Stimulated activated CD8-positive, alpha-beta memory T cell treated with anti-CD3 and anti-CD28 coated beads, Interleukin-15, amount 100 ng/mL, for 4 hours (primary cell): ENCODE results near the gene LYPD6B.

Source experiments
- DNase-seq, 2 donors: peaks; one replicate each; pipeline ENCODE4 v3.0.0-alpha.2; 2020; ENCODE audit warnings: low read depth in 2 of 2

Gene LYPD6B

DNA sequence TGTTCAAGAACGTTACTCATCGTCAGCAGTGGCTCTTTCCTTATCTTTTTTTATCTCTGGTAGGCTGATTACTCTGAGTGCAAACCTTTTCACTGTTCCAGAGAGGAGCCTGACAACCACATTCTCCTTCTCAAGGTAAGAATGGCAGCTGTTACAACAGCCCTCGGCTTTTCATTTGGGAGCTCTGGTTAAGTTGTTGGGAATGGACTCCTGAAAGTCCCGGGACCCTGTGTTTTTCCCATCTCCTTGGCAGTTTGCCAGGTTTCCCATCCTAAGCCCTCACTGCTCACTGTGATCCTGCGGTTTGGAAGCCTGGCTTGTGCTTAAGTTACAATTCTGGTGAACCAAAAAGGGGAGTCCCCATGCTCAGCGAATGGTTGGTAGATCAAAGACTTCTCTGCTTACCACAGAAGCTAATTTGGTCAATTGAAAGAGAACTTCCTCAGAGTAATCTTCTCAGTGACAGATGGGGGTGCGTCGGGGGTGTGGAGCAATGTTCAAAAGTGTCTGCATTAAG, 122.3 kb downstream of the LYPD6B start:
- DNase-seq = no peak

DNA sequence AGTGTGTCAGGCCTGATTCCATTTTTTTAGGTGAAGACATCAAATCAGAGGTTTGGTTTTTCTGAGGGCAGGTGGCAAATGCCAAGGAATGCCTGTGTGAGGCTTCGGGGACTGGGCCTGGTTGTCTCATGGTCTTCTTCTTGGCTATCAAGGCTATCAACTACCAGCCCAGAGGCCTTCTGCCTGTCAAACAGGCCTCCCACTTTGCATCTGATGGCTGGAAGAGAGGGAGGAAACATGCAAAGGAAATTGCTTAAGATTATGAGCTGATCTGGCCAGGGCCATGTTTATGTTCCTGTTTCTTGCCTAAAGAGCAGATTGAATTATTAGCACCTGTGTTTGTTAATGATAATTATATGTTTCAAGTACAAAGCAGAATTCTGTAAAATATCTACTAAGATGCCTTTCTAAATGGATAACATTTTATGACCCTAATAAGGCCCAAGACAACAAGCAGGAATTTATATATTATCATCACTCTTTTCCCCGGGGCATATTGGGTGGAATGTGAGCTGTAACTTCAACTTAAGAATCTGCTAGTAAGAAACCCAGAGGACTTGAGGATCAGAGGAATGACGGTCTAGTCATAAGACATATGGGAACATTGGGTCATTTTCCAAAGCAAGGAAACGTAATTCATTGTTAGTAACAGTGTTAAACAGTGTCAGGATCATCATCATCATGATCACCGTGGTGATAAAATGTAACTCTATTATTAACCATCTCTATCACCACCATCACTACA, 123.2 kb downstream of the LYPD6B start:
- DNase-seq = no peak

DNA sequence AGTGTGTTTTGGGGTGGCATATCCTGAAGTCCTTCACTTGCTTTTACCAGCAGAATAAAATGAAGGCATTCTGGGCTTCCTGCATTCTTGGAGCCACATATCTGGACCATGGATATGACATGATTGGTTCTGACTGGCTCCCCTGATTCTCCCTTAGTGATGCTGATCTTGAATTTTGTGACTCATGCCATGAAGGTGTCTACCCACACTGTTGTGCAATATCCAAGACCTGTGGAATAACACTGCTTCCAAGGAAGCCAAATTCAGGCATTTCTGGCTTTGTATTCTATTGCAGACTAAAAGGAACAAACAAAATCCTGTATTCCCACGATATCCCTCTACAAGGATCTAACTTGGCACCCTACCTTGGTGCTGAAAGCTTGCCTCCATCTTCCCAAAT, 125.8 kb downstream of the LYPD6B start:
- no peak for DNase-seq

DNA sequence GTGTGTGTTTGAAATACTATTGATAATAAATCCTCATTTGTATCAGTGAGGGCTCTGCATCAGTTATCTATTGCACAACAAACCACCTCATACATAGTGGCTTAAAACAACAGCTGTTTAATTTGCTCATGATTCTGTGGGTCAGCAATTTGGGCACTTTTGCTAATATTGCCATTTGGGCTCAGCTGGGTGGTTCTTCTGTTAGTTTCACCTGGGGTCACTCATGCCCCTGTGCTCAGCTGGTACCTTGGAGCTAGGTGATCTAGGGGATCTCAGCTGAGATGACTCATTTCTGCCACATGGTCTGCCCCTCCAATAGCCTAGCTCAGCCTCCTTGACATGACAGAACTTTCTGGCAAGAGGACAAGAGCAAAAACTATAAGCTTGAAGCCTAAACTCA, 126.3 kb downstream of the LYPD6B start:
- no peak for DNase-seq

DNA sequence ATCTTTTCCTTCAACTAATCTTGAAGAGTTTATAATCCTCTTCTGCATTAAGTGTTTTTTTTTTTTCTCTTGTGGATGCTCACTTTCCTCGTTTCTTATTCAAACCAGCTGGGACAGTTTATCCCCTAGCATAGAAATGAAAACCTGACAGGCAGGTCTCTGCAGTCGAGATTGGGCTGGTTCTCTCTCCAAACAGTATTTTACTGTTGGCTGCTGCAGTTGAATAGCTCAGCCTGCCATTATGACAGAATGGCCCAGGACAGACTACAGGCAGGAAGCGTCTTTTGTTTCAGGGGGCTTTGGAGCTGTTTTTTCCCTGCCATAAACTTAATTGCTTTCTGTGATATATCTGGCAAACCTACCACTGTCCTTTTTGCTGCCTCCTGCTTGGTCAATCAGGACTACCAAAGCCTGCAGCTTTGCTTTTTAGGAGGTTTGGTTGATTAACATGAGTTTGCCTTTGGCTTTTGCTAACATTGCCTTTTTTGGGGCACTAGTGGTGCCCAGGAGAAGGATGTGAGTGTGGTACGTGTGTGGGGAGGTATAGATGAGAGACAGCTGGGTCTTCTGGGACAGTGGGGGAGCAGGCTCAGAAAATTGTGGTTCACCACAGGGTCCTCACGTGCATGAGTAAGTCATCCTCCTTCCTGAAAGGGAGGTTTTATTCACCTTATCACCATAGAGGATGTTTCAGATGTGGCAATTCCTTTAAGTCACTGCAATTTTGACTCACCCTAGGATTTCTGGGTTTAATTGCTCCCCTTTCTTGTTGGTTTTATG, 128.7 kb downstream of the LYPD6B start:
- DNase-seq = peak; percentile 6 to 37

DNA sequence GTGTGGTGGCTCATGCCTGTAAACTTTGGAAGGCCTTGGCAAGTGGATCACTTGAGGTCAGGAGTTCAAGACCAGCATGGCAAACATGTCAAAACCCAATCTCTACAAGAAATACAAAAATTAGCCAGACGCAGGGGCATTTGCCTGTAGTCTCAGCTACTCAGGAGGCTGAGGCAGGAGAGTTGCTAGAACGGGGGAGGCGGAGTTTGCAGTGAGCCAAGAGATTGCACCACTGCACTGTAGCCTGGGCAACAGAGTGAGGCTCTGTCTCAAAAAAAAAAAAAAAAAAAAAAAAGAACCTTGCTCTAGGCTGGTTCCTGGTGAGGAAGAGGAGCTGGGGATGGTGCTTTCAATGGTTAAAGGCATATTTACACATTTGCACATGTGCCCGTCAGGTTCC, 129.4 kb downstream of the LYPD6B start:
- DNase-seq = no peak

DNA sequence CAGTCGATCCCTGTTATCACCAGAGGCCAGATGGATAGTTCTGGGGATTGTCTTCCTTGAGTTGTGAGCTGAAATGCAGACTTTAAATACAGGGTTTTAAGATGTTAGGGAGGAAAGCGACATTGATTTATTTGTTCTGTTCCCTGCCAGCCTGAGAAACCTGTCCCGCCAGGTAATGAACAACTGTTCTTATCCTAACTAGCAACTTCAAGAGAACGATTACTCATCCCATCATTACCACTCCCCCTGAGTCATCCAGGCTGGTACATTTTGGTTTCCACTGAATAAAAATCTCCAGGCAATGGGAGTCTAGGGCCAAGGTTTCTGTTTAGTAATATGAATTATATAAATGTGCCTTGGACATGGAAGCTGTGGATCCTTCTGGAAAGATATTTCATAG, 131.2 kb downstream of the LYPD6B start:
- no peak for DNase-seq

DNA sequence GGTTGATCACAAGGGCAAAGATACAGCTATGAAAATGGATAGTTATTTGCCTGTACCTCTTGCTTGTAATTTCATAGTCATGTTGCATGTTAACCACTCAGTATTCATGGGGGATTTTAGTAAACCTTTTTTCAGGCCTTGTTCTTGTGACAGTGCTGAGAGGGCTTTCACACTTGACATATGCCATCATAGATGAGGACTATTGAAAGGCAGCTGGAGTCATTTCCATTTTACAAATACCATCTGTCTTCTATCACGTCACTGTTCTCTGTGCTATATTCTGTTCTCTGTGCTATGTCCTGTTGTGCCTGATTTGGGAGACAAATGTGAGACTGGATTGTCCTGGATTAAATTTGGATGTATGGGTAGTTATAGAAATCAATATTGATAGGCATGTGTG, 131.7 kb downstream of the LYPD6B start:
- no peak for DNase-seq

DNA sequence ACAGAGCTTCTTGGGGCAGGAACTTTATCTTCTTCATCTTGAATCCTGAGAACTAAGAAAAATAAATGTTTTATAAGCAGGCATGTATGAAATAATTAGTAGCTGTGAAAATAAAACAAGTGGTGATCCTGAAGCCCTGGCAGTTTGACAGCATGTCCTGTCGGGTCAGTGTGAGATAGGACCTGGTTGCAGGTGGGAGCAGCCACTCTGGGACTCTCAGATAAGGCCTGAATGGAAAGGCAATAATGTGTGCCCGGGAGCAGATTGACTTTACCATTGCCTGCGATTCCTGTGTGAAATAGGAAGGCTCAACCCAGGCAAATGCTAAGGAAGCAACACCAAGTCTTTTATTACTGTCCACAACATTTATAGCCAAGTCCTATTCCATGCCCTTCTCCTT, 132.4 kb downstream of the LYPD6B start:
- no peak for DNase-seq

DNA sequence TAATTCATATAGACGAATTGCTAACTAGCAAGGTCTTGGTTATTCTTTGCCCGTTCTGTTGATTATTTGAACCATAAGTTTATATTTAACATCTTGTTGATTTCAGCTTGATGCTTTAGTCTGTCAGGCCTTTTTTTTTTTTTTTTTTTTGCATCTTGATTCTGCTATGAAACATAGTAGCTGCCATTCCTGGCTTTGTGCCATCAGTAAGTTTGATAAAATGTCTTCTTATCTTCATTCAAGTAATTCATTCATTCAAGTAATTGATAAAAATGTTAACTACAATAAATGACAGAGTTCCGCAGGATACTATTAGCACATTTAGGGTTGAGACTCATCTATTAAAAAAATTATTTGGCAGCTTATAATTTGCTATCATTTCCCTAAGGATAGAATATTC, 134.7 kb downstream of the LYPD6B start:
- DNase-seq = no peak

DNA sequence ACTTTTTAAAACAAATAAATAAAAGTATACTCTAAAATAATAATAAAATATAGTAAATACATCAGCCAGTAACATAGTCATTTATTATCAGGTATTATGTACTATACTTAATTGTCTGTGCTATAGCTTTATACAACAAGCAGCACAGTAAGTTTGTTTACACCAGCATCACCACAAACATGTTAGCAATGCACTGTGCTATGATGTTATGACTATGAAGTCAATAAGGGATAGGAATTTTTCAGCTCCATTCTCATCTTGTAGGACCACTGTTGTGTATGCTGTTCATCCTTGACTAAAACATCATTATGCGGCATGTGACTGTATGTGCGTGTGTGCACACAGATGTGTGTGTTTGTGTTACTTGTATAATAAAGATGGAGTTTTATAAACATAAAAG, 137.5 kb downstream of the LYPD6B start:
- no peak for DNase-seq

DNA sequence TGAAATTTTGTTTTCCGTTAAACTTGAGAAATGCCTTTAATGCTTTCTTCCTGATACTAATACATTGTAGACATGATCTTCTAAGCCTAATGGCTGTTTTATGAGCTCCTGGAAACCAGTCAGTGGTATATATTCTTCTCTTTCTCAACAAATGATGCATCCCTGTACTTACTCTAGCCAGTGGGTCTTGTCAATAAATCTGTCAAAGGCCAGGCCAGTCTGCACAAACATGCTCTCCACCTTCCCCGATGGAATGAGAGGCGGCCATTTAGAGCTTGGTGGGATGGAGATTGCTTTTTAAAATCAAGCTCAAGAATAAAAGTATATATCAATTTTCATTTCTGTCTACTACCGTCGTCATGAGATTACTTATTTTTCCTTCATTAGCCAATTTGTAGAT, 140.1 kb downstream of the LYPD6B start:
- DNase-seq = no peak

DNA sequence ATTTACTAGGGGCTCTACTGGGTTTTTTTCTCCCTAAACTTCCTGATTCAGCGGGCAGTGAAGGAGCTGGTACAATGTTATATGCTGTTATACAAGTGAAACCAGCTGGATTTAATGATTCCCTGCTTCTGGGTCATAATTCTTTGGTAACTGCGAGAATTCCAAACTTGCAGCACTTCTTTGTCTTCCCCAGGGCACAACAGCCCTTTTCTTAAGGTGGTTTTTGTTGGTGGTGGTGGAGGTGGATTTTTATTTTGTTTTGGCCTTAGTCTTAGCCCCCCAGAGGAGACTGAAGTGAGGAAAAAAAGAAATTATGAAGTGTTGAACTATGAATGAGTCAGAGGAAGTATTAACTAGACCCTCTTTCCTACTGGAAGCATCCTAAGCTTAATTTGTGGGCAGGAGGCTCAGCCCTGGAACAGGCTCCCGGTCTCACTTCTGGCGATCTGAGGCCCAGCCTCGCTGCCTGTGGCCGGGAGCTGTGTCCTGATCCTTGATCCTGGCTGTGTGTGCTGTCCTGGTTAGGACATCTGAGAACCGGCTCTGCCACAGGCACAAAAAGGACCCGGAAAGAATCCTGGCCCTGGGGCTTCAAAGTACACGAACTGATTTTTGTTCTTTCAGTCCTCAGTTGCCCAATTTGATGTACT, 141.9 kb downstream of the LYPD6B start:
- DNase-seq = no peak

DNA sequence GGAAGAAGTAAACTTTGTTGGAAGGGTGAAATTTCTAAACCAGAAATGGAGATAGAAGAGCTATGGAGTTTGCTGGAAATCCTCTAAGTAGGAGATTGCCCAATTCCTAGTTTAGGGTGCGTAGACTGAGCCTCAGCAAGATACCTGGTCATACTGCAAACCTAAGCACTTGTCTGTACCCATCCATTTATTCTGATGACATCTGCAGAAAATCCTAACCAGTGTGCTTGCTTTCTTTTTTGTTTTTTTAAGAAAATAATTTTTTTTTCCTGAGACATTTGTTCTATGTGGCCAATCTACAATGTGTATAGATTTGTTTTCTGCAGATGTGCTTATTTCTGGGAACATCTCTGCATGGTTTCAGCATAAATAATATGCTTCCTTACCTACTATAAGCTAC, 144.7 kb downstream of the LYPD6B start:
- no peak for DNase-seq

DNA sequence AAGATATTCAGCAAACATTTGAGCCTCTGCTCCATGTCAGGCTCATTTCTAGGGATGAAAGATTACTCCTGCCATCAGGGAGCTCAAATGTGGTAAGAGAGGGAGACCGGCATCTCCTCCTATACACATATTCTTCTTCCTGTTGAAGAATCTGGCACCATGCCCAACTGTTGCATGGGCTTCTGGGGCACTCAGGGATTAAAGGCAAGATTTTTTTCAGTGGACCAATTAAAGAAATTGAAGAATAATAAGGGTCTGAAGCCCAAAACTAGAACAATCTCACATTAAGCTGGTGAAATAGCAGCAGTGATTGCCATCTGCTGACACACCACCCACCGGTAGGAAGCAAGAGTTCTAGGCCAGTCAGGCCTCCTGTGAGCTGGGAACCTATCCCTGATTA, 146.5 kb downstream of the LYPD6B start:
- DNase-seq = no peak

DNA sequence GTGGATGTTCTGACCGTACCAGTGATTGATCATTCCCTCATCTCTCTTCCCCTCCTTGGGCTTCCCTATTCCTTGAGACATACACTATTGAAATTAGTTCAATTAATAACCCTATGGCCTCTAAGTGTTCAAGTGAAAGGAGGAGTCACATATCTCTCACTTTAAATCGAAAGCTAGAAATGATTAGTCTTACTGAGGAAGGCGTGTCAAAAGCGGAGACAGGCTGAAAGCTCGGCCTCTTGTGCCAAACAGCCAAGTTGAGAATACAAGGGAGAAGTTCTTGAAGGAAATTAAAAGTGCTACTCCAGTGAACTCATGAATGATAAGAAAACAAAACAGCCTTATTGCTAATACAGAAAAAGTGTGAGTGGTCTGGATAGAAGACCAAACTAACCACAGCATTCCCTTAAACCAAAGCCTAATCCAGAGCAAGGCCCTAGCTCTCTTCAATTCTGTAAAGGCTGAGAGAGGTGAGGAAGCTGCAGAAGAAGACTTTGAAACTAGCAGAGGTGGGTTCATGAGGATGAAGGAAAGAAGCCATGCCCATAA, 147.5 kb downstream of the LYPD6B start:
- DNase-seq = no peak

DNA sequence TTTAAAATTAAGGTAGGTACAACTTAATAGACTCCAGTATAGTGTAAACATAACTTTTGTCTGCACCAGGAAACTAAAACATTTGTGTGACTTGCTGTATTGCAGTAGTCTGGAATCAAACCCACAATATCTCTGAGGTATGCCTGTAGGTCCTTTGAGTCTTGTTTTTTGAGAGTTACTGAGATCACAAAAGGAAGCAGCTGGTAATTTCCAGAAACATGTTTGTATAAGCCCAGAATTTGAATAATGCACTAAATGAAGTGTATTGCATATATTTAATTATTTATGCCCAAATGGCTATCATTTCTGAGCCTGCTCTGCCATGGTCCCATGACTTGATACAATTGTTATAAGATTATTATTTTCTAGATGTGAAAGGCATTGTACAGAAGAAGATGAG, 148.6 kb downstream of the LYPD6B start:
- no peak for DNase-seq

DNA sequence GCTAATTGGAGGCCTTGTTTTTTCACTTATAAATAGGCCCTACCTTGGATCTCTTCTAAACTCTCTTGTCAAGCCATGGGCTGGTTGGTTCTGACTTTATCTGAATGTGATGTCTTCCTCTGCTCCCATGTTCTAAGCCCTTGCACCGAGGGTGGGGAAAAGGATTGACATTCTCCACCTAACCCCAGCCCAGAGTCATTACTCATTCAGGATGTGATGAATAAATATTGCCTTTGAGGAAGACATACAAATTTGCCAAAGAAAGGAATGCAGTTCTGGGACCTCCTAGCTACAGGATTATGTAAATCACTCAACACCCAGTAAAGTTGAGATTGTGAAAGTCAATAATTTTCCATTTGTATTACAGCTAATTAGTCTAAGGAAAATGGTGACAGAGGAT, 149.8 kb downstream of the LYPD6B start:
- no peak for DNase-seq

DNA sequence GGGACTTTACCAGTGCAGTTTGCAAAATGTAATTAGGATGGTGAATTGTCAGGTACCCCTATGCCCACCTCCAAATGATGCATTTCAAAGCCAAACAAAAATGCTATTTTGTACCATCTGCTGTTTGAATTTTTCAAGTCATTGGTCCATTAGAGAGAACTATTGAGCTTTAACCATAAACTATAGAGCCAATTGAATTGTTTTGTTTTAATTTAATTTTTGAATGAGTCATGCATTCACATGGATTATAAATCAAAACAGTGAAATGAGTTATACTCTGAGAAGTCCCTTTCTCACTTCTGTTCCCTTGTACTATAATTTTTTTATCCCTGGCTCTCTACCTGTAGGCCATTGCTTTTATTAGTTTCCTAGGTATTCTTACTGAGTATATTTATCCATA, 151.3 kb downstream of the LYPD6B start:
- DNase-seq = no peak

DNA sequence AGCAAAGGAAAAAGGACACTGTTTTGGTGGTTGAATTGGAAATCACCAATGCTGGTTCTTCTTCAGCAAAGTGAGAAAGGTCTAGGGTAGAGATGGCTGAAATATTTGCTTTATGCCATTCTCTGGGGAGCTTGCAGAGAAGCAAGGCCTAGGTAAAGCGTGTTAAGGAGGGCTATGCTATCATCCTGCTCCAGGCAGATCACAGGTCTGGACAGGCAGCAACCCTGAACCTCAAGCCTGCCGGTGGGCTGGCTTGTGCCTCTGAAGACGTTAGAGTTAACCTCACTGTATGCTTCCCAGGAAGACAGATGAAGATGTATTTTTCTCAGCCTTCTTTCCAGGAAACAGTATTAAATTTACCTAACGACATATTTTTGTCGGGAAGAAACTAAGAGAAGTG, 153.4 kb downstream of the LYPD6B start:
- DNase-seq = no peak

DNA sequence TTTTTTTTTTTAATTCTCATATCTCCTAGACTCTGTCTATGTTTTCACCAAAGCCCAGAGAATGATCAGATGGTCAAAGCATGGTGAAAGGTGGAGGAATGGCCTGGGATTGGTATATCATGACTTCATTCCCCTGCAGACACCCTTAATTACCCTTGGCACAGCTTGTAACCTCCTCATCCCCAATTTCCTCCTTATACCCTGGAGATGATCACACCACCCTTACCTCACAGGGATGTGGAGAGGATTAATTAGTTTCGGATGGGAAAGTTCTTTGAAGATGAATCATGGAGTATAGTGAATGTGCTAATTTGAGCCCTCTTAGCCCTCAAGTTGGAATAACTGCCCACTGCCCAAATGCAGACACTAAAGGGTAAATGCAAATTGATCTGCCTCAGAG, 153.9 kb downstream of the LYPD6B start:
- no peak for DNase-seq

DNA sequence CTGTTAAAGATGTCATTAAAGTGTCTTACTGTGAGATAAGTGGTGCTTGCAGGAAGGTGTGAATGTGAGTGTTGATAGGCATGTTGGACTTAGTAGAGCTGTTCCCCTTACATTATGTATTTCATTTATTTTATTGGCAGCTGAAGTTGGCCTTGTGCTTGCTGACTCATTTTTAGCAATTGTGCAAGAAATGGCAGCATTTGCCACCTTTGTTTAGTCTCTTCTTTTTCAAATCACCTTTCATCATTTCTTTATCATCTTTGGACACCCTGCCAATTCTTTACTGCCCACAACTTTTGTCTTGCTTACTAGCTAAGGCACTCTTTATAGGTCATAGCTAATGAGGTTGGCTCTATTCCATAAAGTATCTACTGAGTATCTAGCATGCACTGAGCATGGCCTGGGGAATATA, 161.6 kb downstream of the LYPD6B start:
- DNase-seq = no peak

DNA sequence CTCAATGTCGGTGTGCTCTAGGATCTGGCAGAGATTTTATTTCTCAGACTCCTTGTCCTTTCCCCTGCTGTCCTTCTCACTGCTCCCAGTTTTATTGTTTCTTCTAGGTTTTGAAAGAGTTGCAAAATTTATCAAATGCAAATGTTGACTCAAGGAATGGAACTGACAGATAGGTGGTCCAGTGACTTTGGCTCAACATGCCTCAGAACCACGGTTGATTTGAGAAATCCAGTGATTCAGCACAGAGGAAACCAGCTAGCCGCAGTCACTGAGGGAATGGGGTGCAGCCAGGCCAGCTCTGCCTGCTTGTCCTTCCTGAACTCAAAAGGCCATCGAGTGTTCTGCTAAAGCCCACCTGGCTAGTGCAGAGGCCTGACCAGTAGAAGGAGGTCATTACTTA, 166.2 kb downstream of the LYPD6B start:
- DNase-seq = no peak
